Fibroblast of lung (primary cell): ENCODE results near the gene TYMS.

Experiments used
- EZH2 ChIP-seq: IDR thresholded peaks from 2 replicates; pipeline ENCODE4 v1.5.1; 2012; ENCODE audit warnings: low read length, control low read depth, mild to moderate bottlenecking; ENCODE audit errors: missing control alignments
- TF ChIP-seq, protein P1 (sequence below), 2 donors: IDR thresholded peaks in 1 of 2; conservative IDR thresholded peaks in 1 of 2; 1 replicate in 1 of 2; 2 replicates in 1 of 2; pipeline ENCODE4 v1.5.1; 2011 to 2012; ENCODE audit warnings: low read length in 2 of 2, control low read depth in 1 of 2, inconsistent platforms in 1 of 2, low read depth in 1 of 2, mild to moderate bottlenecking in 1 of 2

DNA sequence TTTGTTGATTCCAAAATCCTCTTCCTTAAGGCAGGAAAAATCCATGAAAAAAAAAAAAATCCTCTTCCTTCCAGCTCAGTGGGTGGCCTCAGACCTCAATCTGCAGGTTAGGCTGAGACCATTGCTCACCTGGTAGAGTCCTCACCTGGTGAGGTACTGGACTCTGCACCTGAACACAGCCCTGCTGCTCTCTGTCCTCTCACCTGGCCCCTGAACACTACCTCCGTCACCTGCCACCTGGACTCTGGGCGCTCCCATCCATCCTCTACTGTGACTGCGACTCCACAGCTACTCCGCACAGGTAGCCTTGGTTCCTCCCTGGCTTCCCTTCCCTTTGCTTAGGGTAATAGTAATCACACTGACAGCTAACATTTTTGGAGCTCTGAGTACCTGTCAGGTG lies 22.1 kb downstream of the TYMS start:
- TF ChIP-seq, protein P1, sequence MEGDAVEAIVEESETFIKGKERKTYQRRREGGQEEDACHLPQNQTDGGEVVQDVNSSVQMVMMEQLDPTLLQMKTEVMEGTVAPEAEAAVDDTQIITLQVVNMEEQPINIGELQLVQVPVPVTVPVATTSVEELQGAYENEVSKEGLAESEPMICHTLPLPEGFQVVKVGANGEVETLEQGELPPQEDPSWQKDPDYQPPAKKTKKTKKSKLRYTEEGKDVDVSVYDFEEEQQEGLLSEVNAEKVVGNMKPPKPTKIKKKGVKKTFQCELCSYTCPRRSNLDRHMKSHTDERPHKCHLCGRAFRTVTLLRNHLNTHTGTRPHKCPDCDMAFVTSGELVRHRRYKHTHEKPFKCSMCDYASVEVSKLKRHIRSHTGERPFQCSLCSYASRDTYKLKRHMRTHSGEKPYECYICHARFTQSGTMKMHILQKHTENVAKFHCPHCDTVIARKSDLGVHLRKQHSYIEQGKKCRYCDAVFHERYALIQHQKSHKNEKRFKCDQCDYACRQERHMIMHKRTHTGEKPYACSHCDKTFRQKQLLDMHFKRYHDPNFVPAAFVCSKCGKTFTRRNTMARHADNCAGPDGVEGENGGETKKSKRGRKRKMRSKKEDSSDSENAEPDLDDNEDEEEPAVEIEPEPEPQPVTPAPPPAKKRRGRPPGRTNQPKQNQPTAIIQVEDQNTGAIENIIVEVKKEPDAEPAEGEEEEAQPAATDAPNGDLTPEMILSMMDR (conservative IDR thresholded peaks at IDR 0.05 in 1 of 2, IDR thresholded peaks at IDR 0.05 in 1 of 2; ENCODE audit: low read depth in 1 of 2, low read length in 2 of 2): no peak
- TF ChIP-seq EZH2: no peak
